ENCODE measurements around the gene TPRX1. TPM values are rescaled to one million over a fixed set of nuclear protein-coding genes. Genes with fewer than 3 reads are reported as not detected.

TPRX1 gene
- total and polyA plus RNA-seq, 2 of the 4 experiments (the other 2 are of a cell fraction): not detected

DNA sequence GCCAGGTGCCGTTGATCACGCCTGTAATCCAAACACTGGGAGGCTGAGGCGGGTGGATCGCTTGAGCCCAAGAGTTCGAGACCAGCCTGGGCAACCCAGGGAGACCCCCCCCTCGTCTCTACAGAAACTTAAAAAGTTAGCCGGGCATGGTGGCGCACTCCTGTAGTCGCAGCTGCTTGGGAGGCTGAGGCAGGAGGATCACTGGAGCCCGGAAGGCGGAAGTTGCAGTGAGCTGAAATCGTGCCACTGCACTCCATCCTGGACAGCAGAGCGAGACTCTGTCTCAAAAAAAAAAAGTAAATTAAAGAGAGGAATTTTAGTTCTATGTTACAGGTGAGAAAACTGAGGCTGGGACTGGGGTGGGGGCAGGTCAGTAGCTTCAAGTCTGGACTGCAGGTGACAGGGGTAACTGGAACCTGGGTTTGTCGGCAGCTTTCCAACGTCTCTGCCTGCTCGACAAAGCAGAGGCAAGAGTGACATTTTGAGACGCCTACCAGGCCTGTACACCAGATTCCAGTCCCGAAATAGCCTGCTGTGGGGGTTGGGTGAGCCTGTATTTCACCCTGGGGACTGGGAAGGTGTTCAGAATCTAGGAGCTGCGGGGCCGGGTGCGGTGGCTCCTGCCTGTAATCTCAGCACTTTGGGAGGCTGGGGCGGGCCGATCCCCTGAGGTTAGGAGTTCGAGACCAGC lies 24.7 kb downstream of the TPRX1 start (continued):
- no peak for TF ChIP-seq RAD21 (IDR thresholded peaks at IDR 0.05; ENCODE audit: low read length)

- peaks cover 2% of the 10 kb centered on the region; the same call in 1 of the 2 replicates for H3K4me1 ChIP-seq (ENCODE audit: control insufficient read depth, insufficient read depth, low read length)
- H3K4me2 ChIP-seq (ENCODE audit: low read depth, low read length): peak overlapping the region; percentile 100
- H3K14ac ChIP-seq (replicated peaks; ENCODE audit: low read depth, low read length): peak overlapping the region; percentile 94
- peak overlapping the region; percentile 100 for H2AFZ ChIP-seq (replicated peaks; ENCODE audit: low read length, poor library complexity)
- H3K23ac ChIP-seq (ENCODE audit: low read depth, low read length): peak overlapping the region; percentile 41
- no peak overlapping the region for H2BK15ac ChIP-seq (ENCODE audit: low read depth, low read length)
- no TSS peak for BruUV-seq (replicated peaks)
- H3K4me3 ChIP-seq (ENCODE audit: insufficient read depth, low read depth, low read length): peak overlapping the region; percentile 90
- DNase-seq (no peak), ATAC-seq (ENCODE audit: low read depth) (peak; percentile 25)
- H3K79me1 ChIP-seq (ENCODE audit: low read depth in 1 of 2, low read length in 2 of 2): peaks cover 26 to 42% of the 10 kb centered on the region in 2 experiments
- dilution Hi-C loops (cut with HindIII; ENCODE audit: low sequenced_read_pairs, unreplicated experiment) (no loop called here), intact Hi-C loops (cut with micrococcal nuclease) (no loop called here), in situ Hi-C loops (cut with MboI; ENCODE audit: low sequenced_read_pairs) (no loop called here)
- no peaks in the 10 kb centered on the region for H3K27me3 ChIP-seq (ENCODE audit: control insufficient read depth, insufficient read depth, low read length)
- H3K9me1 ChIP-seq (ENCODE audit: insufficient read depth, low read length): peaks cover 14% of the 10 kb centered on the region
- POLR2A ChIA-PET (ENCODE audit: unreplicated experiment): no interaction called here
- H4K20me1 ChIP-seq (ENCODE audit: insufficient read depth, low read length): peaks cover 30% of the 10 kb centered on the region; the same call in 1 of the 2 replicates
- peaks cover 26% of the 10 kb centered on the region for H3K36me3 ChIP-seq (ENCODE audit: control insufficient read depth, insufficient read depth, low read length)
- peak overlapping the region; percentile 83 for H2AK9ac ChIP-seq (replicated peaks; ENCODE audit: low read depth, low read length, poor library complexity)
- TF ChIP-seq SMC3 (IDR thresholded peaks at IDR 0.05; ENCODE audit: low read depth, low read length): no peak
- no peak for TF ChIP-seq NFE2L2 (IDR thresholded peaks at IDR 0.05; ENCODE audit: low read depth, low read length)
- H3K4ac ChIP-seq (ENCODE audit: low read depth, low read length): peak overlapping the region; percentile 47
- H3K9ac ChIP-seq (ENCODE audit: low read depth, low read length): peak overlapping the region; percentile 97
- H2BK20ac ChIP-seq (ENCODE audit: low read depth, low read length): no peak overlapping the region
- H3K56ac ChIP-seq (ENCODE audit: extremely low read depth, insufficient read depth, low read length): peak overlapping the region; percentile 70; the same call in 1 of the 2 replicates
- H3K18ac ChIP-seq (ENCODE audit: low read depth, low read length): peak overlapping the region; percentile 21
- peak overlapping the region; percentile 99 for H3K27ac ChIP-seq (ENCODE audit: insufficient read depth, low read length)
- peak overlapping the region; percentile 68 to 79; a peak in 3 of 4 replicates for H4K8ac ChIP-seq (ENCODE audit: low read depth in 2 of 2, low read length in 2 of 2)
- H4K5ac ChIP-seq (ENCODE audit: low read depth, low read length): peak overlapping the region; percentile 36
- H3K9me3 ChIP-seq (ENCODE audit: control insufficient read depth, insufficient read depth, low read length): no peaks in the 10 kb centered on the region
- no peak overlapping the region for H2BK120ac ChIP-seq (ENCODE audit: low read depth, low read length)
- CTCF ChIA-PET: no interaction called here
- 0% methylated on average over 1 of the region's 20 CpGs; no CpG with 5 or more reads in 1 of the 2 experiments for WGBS, 2 experiments (ENCODE audit: extremely low coverage in 2 of 2, insufficient read length in 1 of 2)
- peak overlapping the region; percentile 38 for H4K91ac ChIP-seq (ENCODE audit: insufficient read depth, low read depth, low read length)
- peak overlapping the region; percentile 74 for H2AK5ac ChIP-seq (ENCODE audit: low read depth, low read length)
- peak overlapping the region; percentile 4 for H2BK5ac ChIP-seq (ENCODE audit: low read depth, low read length, poor library complexity, severe bottlenecking)
Observed at GRCh38 chr19:47778954-47779351, 25.4 kb downstream of the TPRX1 start.

All from IMR-90 (cell line).